ENCODE data around the gene VKORC1L1. TPM values are rescaled to one million over a fixed set of nuclear protein-coding genes. Genes with fewer than 3 reads are reported as not detected.
"Not testable (repeated sequence)": the region's sequence is repeated elsewhere in the genome, so short reads cannot be mapped to it uniquely, and the experiment has no call there.

VKORC1L1 gene
- total RNA-seq, 1 donor from 2014 or later, result 25.0 TPM

GRCh38 chr7:65988084-65988483, 115.2 kb downstream of the VKORC1L1 start:
- TF ChIP-seq CTCF (IDR thresholded peaks at IDR 0.05; ENCODE audit: unreplicated experiment), result no peak
- Mint-ChIP-seq H3K9me3 (ENCODE audit: low read depth) (no peaks in the 10 kb centered on the region), H3K27me3 (no peaks in the 10 kb centered on the region), H3K27ac (no peak overlapping the region), H3K36me3 (ENCODE audit: insufficient read depth) (no peaks in the 10 kb centered on the region), H3K4me1 (ENCODE audit: low read depth) (peaks cover 3% of the 10 kb centered on the region), H3K4me3 (ENCODE audit: low read depth) (no peak overlapping the region)
- DNase-seq (ENCODE audit: low spot score, unreplicated experiment), result no peak

- H3K4me3 Mint-ChIP-seq (ENCODE audit: low read depth); H3K4me1 Mint-ChIP-seq (ENCODE audit: low read depth); H3K36me3 Mint-ChIP-seq (ENCODE audit: insufficient read depth); H3K27ac Mint-ChIP-seq; DNase-seq (ENCODE audit: low spot score, unreplicated experiment); H3K27me3 Mint-ChIP-seq; H3K9me3 Mint-ChIP-seq (ENCODE audit: low read depth): not testable (repeated sequence)
These were observed 115.6 kb downstream of the VKORC1L1 start for GRCh38 chr7:65988503-65988902.

GRCh38 chr7:65989694-65990080, 116.8 kb downstream of the VKORC1L1 start:
- TF ChIP-seq CTCF (IDR thresholded peaks at IDR 0.05; ENCODE audit: unreplicated experiment), result no peak
- no peak for DNase-seq (ENCODE audit: low spot score, unreplicated experiment)
- Mint-ChIP-seq H3K4me1 (ENCODE audit: low read depth) (peaks cover 3% of the 10 kb centered on the region), H3K4me3 (ENCODE audit: low read depth) (no peak overlapping the region), H3K9me3 (ENCODE audit: low read depth) (no peaks in the 10 kb centered on the region), H3K36me3 (ENCODE audit: insufficient read depth) (no peaks in the 10 kb centered on the region), H3K27ac (no peak overlapping the region), H3K27me3 (no peaks in the 10 kb centered on the region)

GRCh38 chr7:65991829-65992228, 119.0 kb downstream of the VKORC1L1 start:
- H3K4me1 Mint-ChIP-seq (ENCODE audit: low read depth); H3K36me3 Mint-ChIP-seq (ENCODE audit: insufficient read depth); H3K9me3 Mint-ChIP-seq (ENCODE audit: low read depth); H3K27ac Mint-ChIP-seq; H3K27me3 Mint-ChIP-seq; H3K4me3 Mint-ChIP-seq (ENCODE audit: low read depth); DNase-seq (ENCODE audit: low spot score, unreplicated experiment): not testable (repeated sequence)

GRCh38 chr7:65992526-65992925, 119.7 kb downstream of the VKORC1L1 start:
- DNase-seq (ENCODE audit: low spot score, unreplicated experiment), result no peak
- no peaks in the 10 kb centered on the region for H3K36me3 Mint-ChIP-seq (ENCODE audit: insufficient read depth)
- no peak overlapping the region for H3K27ac Mint-ChIP-seq
- H3K4me1 Mint-ChIP-seq (ENCODE audit: low read depth), result peaks cover 3% of the 10 kb centered on the region
- H3K4me3 Mint-ChIP-seq (ENCODE audit: low read depth), result no peak overlapping the region
- no peaks in the 10 kb centered on the region for H3K9me3 Mint-ChIP-seq (ENCODE audit: low read depth)
- H3K27me3 Mint-ChIP-seq, result no peaks in the 10 kb centered on the region
- no peak for TF ChIP-seq CTCF (IDR thresholded peaks at IDR 0.05; ENCODE audit: unreplicated experiment)

GRCh38 chr7:65994984-65995383, 122.1 kb downstream of the VKORC1L1 start:
- H3K36me3 Mint-ChIP-seq (ENCODE audit: insufficient read depth); H3K27ac Mint-ChIP-seq; H3K4me1 Mint-ChIP-seq (ENCODE audit: low read depth); H3K9me3 Mint-ChIP-seq (ENCODE audit: low read depth); DNase-seq (ENCODE audit: low spot score, unreplicated experiment); H3K4me3 Mint-ChIP-seq (ENCODE audit: low read depth); H3K27me3 Mint-ChIP-seq: not testable (repeated sequence)

GRCh38 chr7:66000823-66001417, 128.0 kb downstream of the VKORC1L1 start:
- peaks cover 11% of the 10 kb centered on the region for H3K4me1 Mint-ChIP-seq (ENCODE audit: low read depth)
- H3K36me3 Mint-ChIP-seq (ENCODE audit: insufficient read depth); H3K27ac Mint-ChIP-seq; H3K9me3 Mint-ChIP-seq (ENCODE audit: low read depth); H3K27me3 Mint-ChIP-seq; DNase-seq (ENCODE audit: low spot score, unreplicated experiment); H3K4me3 Mint-ChIP-seq (ENCODE audit: low read depth): not testable (repeated sequence)

- not testable (repeated sequence) for H3K9me3 Mint-ChIP-seq (ENCODE audit: low read depth); DNase-seq (ENCODE audit: low spot score, unreplicated experiment); H3K4me3 Mint-ChIP-seq (ENCODE audit: low read depth); H3K36me3 Mint-ChIP-seq (ENCODE audit: insufficient read depth); H3K27me3 Mint-ChIP-seq
- Mint-ChIP-seq H3K27ac (peak overlapping the region; percentile 27), H3K4me1 (ENCODE audit: low read depth) (peaks cover 21% of the 10 kb centered on the region)
These were observed 132.3 kb downstream of the VKORC1L1 start for GRCh38 chr7:66005115-66005671.
